Measurements from ENCODE around the gene ESYT2. TPM values are rescaled to one million over a fixed set of nuclear protein-coding genes. Genes with fewer than 3 reads are reported as not detected.

The ESYT2 gene
- total RNA-seq, 1 donor from 2014 or later = 23.3 TPM

DNA sequence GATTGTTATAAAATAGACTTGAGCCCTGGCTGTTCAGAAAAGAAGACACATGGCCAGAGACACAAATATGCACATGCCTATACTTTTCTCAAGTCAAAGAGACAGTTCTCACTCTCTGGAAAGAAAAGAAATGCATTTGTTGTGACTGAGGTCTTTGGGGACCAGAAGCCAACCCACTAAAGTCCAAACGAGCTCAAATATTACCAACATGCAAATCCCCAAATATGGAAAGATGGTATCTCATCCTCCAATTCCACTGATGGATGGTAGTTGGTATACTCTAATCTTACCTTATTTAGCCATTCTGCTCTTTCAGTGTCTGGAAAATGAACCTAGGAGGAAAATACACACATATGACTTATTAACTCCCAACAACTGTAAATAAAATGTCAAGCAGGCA is 30.6 kb downstream of the ESYT2 start:
- peaks cover 6% of the 10 kb centered on the region for H3K4me1 Mint-ChIP-seq
- H3K9me3 Mint-ChIP-seq = no peaks in the 10 kb centered on the region
- TF ChIP-seq, protein P1, sequence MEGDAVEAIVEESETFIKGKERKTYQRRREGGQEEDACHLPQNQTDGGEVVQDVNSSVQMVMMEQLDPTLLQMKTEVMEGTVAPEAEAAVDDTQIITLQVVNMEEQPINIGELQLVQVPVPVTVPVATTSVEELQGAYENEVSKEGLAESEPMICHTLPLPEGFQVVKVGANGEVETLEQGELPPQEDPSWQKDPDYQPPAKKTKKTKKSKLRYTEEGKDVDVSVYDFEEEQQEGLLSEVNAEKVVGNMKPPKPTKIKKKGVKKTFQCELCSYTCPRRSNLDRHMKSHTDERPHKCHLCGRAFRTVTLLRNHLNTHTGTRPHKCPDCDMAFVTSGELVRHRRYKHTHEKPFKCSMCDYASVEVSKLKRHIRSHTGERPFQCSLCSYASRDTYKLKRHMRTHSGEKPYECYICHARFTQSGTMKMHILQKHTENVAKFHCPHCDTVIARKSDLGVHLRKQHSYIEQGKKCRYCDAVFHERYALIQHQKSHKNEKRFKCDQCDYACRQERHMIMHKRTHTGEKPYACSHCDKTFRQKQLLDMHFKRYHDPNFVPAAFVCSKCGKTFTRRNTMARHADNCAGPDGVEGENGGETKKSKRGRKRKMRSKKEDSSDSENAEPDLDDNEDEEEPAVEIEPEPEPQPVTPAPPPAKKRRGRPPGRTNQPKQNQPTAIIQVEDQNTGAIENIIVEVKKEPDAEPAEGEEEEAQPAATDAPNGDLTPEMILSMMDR (conservative IDR thresholded peaks at IDR 0.05) = no peak
- H3K27ac Mint-ChIP-seq (ENCODE audit: unreplicated experiment) = no peak overlapping the region
- peaks cover 3% of the 10 kb centered on the region for H3K36me3 Mint-ChIP-seq (ENCODE audit: low read depth)
- DNase-seq (ENCODE audit: low read depth, low spot score) = no peak
- no peak overlapping the region for H3K4me3 Mint-ChIP-seq
- H3K27me3 Mint-ChIP-seq (ENCODE audit: low read depth) = no peaks in the 10 kb centered on the region

DNA sequence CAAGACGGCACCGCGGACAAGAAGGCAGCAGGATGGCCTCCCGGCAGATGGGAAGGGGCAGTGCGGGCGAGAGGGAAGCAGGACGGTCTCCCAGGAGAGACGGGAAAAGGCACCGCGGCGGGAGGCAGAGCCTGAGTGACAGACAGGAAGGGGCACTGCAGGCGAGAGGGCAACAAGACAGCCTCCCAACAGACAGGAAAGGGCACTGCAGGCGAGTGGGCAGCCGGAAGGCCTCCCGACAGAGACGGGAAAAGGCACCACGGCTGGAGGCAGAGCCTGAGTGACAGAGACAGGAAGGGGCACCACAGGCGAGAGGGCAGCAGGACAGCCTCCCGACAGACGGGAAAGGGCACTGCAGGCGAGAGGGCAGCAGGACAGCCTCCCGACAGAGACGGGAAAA is 32.6 kb downstream of the ESYT2 start:
- no peak for DNase-seq (ENCODE audit: low read depth, low spot score)
- H3K9me3 Mint-ChIP-seq = no peaks in the 10 kb centered on the region
- peaks cover 8% of the 10 kb centered on the region for H3K36me3 Mint-ChIP-seq (ENCODE audit: low read depth)
- TF ChIP-seq, protein P1 (conservative IDR thresholded peaks at IDR 0.05) = no peak
- no peak overlapping the region for H3K27ac Mint-ChIP-seq (ENCODE audit: unreplicated experiment)
- peaks cover 6% of the 10 kb centered on the region for H3K4me1 Mint-ChIP-seq
- no peaks in the 10 kb centered on the region for H3K27me3 Mint-ChIP-seq (ENCODE audit: low read depth)
- H3K4me3 Mint-ChIP-seq = no peak overlapping the region

DNA sequence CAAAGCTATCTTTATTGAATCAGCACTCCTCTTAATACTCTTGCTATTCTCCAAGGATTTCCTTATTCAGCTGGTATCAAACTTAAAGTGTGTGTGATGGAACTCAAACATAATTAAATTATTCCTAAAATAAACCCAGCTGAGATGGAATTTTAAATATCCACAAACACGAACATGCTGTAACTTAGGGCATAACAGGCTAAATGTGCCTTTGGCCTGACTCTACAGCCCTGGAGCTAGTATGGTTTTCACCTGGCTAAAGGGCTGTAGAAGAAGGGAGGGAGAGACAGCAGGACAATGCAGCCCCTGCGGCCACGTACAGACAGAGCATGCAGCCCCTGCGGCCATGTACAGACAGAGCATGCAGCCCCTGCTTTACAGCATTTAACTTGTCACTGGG is 34.0 kb downstream of the ESYT2 start:
- H3K4me1 Mint-ChIP-seq = peaks cover 11% of the 10 kb centered on the region
- no peak overlapping the region for H3K4me3 Mint-ChIP-seq
- peaks cover 16% of the 10 kb centered on the region for H3K36me3 Mint-ChIP-seq (ENCODE audit: low read depth)
- no peaks in the 10 kb centered on the region for H3K9me3 Mint-ChIP-seq
- H3K27me3 Mint-ChIP-seq (ENCODE audit: low read depth) = no peaks in the 10 kb centered on the region
- no peak overlapping the region for H3K27ac Mint-ChIP-seq (ENCODE audit: unreplicated experiment)
- TF ChIP-seq, protein P1 (conservative IDR thresholded peaks at IDR 0.05) = no peak
- no peak for DNase-seq (ENCODE audit: low read depth, low spot score)

DNA sequence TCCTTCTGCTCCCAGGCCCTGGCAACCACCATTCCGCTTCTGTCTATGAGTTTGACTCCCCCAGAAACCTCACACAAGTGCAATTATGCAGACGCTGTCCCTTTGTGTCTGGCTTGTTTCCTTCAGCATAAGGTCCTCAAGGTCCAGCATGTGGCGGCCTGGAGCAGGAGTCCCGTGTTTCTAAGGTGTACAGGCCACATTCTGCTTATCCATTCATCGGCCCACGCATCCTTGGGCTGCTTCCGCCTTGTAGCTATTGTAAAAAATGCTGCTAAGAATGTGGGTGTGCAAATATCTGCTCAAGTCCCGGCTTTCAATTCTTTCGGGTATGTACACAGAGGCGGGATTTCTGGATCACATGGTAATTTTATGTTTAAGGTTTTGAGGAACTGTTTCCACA is 38.2 kb downstream of the ESYT2 start:
- H3K36me3 Mint-ChIP-seq (ENCODE audit: low read depth) = peaks cover 19% of the 10 kb centered on the region
- peaks cover 14% of the 10 kb centered on the region for H3K4me1 Mint-ChIP-seq
- no peak for DNase-seq (ENCODE audit: low read depth, low spot score)
- no peak overlapping the region for H3K27ac Mint-ChIP-seq (ENCODE audit: unreplicated experiment)
- no peaks in the 10 kb centered on the region for H3K27me3 Mint-ChIP-seq (ENCODE audit: low read depth)
- H3K4me3 Mint-ChIP-seq = peak overlapping the region; percentile 4
- no peaks in the 10 kb centered on the region for H3K9me3 Mint-ChIP-seq
- TF ChIP-seq, protein P1 (conservative IDR thresholded peaks at IDR 0.05) = no peak

DNA sequence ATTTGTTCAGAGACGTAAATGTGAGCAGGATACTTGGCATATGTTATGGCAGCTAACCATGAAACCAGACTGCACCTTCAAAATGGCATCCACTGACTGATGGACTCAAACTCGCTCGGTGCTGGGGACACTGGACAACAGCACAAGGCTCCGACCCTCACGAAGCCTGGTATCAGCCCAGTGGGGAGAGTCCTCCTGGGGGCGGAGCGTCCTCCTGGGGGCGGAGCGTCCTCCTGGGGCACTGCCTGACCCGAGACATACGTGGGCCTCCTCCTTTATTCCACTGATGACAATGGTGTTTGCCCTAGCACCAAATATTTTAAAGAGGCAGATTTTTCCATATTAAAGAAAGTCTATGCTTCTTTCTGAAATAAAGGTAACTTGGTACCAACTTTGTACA is 39.5 kb downstream of the ESYT2 start:
- H3K27me3 Mint-ChIP-seq (ENCODE audit: low read depth) = no peaks in the 10 kb centered on the region
- H3K36me3 Mint-ChIP-seq (ENCODE audit: low read depth) = peaks cover 19% of the 10 kb centered on the region
- H3K9me3 Mint-ChIP-seq = no peaks in the 10 kb centered on the region
- no peak overlapping the region for H3K4me3 Mint-ChIP-seq
- no peak for DNase-seq (ENCODE audit: low read depth, low spot score)
- peaks cover 14% of the 10 kb centered on the region for H3K4me1 Mint-ChIP-seq
- TF ChIP-seq, protein P1 (conservative IDR thresholded peaks at IDR 0.05) = no peak
- H3K27ac Mint-ChIP-seq (ENCODE audit: unreplicated experiment) = no peak overlapping the region

DNA sequence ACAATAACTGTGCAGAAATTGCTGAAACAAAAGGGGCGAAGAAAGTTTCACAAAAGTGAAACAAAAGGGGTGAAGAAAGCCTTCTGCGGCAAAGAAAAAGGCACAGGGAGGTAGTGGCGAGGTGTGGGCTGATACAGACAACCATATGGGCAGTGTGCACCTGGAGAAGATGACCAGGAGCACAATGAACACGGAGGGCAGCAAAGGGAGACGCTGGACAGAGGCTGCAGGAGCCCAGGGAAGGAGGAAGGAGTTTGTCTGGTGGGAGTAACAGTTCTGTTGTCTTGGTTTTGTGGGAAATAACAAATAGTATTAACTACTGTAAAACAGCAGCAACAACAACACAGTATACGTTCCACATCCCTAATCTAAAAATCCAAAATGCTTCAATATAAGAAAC is 42.4 kb downstream of the ESYT2 start:
- no peaks in the 10 kb centered on the region for H3K27me3 Mint-ChIP-seq (ENCODE audit: low read depth)
- DNase-seq (ENCODE audit: low read depth, low spot score) = no peak
- H3K9me3 Mint-ChIP-seq = no peaks in the 10 kb centered on the region
- H3K27ac Mint-ChIP-seq (ENCODE audit: unreplicated experiment) = no peak overlapping the region
- TF ChIP-seq, protein P1 (conservative IDR thresholded peaks at IDR 0.05) = no peak
- H3K36me3 Mint-ChIP-seq (ENCODE audit: low read depth) = peaks cover 15% of the 10 kb centered on the region
- peaks cover 14% of the 10 kb centered on the region for H3K4me1 Mint-ChIP-seq
- no peak overlapping the region for H3K4me3 Mint-ChIP-seq
